Upper lobe of left lung (tissue), 6 donors: ENCODE results near the gene REC114. TPM values are rescaled to one million over a fixed set of nuclear protein-coding genes. Genes with fewer than 3 reads are reported as not detected.
A peak's percentile ranks its signal among the peaks of the same experiment; 100 is the strongest.
"Not testable (repeated sequence)": the region's sequence is repeated elsewhere in the genome, so short reads cannot be mapped to it uniquely, and the experiment has no call there.

ENCODE experiments used
- ATAC-seq, 2 donors: fragments of 200-7000 bp; cut with Tn5 transposase; one replicate each; pipeline ENCODE4 v1.9.1; 2022; ENCODE audit warnings: mild to moderate bottlenecking in 2 of 2, moderate library complexity in 2 of 2; ENCODE audit not compliant: low FRiP score in 2 of 2
- DNase-seq, 2 donors: peaks; one replicate each; pipeline ENCODE4 v3.0.0-alpha.2; 2019 to 2020
- H3K27ac ChIP-seq, 4 donors: fragments of 200-600 bp; sonication (generic); one replicate each; pipeline ENCODE4 v1.5.1; 2016 to 2019
- H3K27me3 ChIP-seq, 4 donors: fragments of 200-600 bp; sonication (generic); one replicate each; pipeline ENCODE4 v1.5.1; 2017 to 2019
- H3K36me3 ChIP-seq, 4 donors: fragments of 200-600 bp; sonication (generic); one replicate each; pipeline ENCODE4 v1.5.1; 2016 to 2019
- H3K4me1 ChIP-seq, 4 donors: fragments of 200-600 bp; sonication (generic); one replicate each; pipeline ENCODE4 v1.5.1; 2018 to 2019
- H3K4me3 ChIP-seq, 4 donors: fragments of 200-600 bp; sonication (generic); one replicate each; pipeline ENCODE4 v1.5.1; 2017 to 2019; ENCODE audit warnings: mild to moderate bottlenecking in 2 of 4, moderate library complexity in 1 of 4
- H3K9me3 ChIP-seq, 4 donors: fragments of 200-600 bp; sonication (generic); one replicate each; pipeline ENCODE4 v1.5.1; 2018 to 2019
- EP300 ChIP-seq, 4 donors: sonication (generic); formaldehyde crosslinking; IDR thresholded peaks; one replicate each; pipeline ENCODE4 v1.5.1; 2017; ENCODE audit warnings: antibody characterized with exemption in 4 of 4, control low read depth in 2 of 4
- POLR2A ChIP-seq, 4 donors: fragments of 450-650 bp; IDR thresholded peaks; one replicate each; pipeline ENCODE4 v1.5.1; 2016 to 2017; ENCODE audit warnings: antibody characterized with exemption in 4 of 4, mild to moderate bottlenecking in 2 of 4
- POLR2AphosphoS5 ChIP-seq, 2 donors: sonication (generic); formaldehyde crosslinking; IDR thresholded peaks; one replicate each; pipeline ENCODE4 v1.5.1; 2017; ENCODE audit warnings: antibody characterized with exemption in 2 of 2
- WGBS, 2 donors: methylation state at CpG; one replicate each; pipeline ENCODE4 v1.1.5; 2017 to 2018; 5-methylcytosine and 5-hydroxymethylcytosine counted together
- total RNA-seq, 6 donors: library from RNA; depleted of rRNA in 4 of 6; stranded (reverse); fragments of >200 nt in 4 of 6; gene quantifications; one replicate each; pipeline versions ENCODE4 v1.1.0 to v1.2.1, GENCODE V29; 2016 to 2021
- TF ChIP-seq, protein P1 (sequence below), 6 experiments: fragments of 450-650 bp in 4 of 6; fragments of 200-600 bp in 2 of 6; sonication (generic) in 2 of 6; IDR thresholded peaks; one replicate each; pipeline ENCODE4 v1.5.1; 2016 to 2019; ENCODE audit warnings: antibody characterized with exemption in 6 of 6
- donor health status: DM: no; HTN: no; CAD: no; lungs with moderate emphysema.
- donor health status: DM: no; HTN: yes; CAD: no; lungs with severe emphysema.

The REC114 gene
- total RNA-seq, 6 donors from 2014 or later: not detected

DNA sequence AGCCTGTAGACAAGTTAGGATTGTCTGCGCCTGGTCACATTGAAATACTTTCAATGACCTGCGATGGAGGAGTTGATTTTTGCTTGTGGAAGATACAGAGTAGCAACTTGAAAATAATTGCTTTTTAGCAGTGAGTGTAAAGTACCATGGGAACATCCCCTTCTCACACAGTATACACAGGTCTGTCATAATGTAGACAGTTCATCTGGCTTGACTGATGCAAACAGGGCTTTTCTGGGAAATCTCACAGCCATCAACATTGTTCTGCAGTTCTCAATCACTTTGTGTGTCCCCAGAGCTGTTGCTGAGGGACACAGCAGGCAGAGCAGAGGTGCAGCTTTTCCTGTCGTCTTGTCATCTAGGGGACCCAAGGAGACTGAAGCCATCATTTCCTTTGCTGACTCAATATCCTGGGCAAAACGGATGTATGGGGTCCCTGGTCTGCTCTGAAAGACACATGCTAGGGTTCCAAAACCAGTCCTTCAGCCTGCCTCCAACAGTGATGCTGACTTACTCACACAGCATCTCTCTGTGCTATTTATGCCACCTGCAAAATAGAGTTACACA, 5.3 kb upstream of the REC114 start:
- no peak for ATAC-seq
- 52 to 61% methylated on average over 3 to 4 of the region's 4 CpGs for WGBS, 2 donors
- no peaks in the 10 kb centered on the region for H3K36me3 ChIP-seq
- TF ChIP-seq, protein P1, sequence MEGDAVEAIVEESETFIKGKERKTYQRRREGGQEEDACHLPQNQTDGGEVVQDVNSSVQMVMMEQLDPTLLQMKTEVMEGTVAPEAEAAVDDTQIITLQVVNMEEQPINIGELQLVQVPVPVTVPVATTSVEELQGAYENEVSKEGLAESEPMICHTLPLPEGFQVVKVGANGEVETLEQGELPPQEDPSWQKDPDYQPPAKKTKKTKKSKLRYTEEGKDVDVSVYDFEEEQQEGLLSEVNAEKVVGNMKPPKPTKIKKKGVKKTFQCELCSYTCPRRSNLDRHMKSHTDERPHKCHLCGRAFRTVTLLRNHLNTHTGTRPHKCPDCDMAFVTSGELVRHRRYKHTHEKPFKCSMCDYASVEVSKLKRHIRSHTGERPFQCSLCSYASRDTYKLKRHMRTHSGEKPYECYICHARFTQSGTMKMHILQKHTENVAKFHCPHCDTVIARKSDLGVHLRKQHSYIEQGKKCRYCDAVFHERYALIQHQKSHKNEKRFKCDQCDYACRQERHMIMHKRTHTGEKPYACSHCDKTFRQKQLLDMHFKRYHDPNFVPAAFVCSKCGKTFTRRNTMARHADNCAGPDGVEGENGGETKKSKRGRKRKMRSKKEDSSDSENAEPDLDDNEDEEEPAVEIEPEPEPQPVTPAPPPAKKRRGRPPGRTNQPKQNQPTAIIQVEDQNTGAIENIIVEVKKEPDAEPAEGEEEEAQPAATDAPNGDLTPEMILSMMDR (IDR thresholded peaks at IDR 0.05): no peak
- TF ChIP-seq POLR2A (IDR thresholded peaks at IDR 0.05) (no peak), EP300 (IDR thresholded peaks at IDR 0.05) (no peak), POLR2AphosphoS5 (IDR thresholded peaks at IDR 0.05) (no peak)
- no peak for DNase-seq
- no peaks in the 10 kb centered on the region for H3K9me3 ChIP-seq
- no peak overlapping the region for H3K4me3 ChIP-seq
- H3K27ac ChIP-seq: no peak overlapping the region
- H3K4me1 ChIP-seq: no peaks in the 10 kb centered on the region
- H3K27me3 ChIP-seq: no peaks in the 10 kb centered on the region

DNA sequence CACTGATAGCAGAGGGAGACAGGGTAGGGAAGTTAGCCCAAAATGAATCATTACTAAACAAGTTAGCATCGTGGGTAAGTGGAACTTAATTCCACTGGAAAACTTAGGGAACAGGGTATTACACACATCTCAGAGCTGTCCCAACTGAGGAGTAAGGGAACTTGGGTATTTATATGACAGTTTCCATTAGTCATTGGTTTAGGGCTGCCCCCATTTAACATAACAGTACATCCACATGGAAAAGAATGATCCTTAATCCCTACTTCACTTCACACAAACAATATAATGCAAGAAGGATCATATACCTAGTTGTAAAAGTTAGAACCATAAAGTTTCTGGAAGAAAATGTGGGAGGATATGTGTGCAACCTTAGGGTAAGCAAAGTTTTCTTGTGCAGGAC, 4.3 kb upstream of the REC114 start:
- DNase-seq (no peak), ATAC-seq (no peak)
- H3K4me1 ChIP-seq: no peaks in the 10 kb centered on the region
- H3K27me3 ChIP-seq: no peaks in the 10 kb centered on the region
- WGBS, 2 donors: 59 to 65% methylated on average over 1 of the region's 1 CpG
- H3K36me3 ChIP-seq: no peaks in the 10 kb centered on the region
- H3K4me3 ChIP-seq: no peak overlapping the region
- TF ChIP-seq POLR2AphosphoS5 (IDR thresholded peaks at IDR 0.05): no peak
- TF ChIP-seq, protein P1 (IDR thresholded peaks at IDR 0.05): no peak
- no peak for TF ChIP-seq POLR2A (IDR thresholded peaks at IDR 0.05)
- no peaks in the 10 kb centered on the region for H3K9me3 ChIP-seq
- no peak overlapping the region for H3K27ac ChIP-seq

DNA sequence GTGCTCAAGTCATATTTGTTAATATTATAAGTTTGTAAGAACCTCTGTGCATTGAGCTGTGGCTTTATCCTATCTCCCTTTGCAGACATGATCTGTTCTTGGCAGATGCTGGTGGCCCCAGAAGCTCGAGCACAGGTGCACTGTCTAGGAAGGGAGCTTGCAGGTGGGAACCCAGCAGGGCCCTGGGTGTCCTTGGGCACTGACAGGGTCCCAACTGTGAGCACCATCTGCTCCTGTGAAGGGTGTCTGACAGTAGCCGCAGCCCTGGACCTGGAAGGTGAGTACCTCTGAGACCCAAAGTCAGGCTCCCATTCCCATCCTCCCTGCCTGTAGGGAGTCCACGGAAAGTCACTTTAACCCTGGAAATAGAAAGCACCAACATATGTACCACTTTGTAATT, 2.4 kb upstream of the REC114 start:
- no peaks in the 10 kb centered on the region for H3K36me3 ChIP-seq
- TF ChIP-seq POLR2A (IDR thresholded peaks at IDR 0.05) (no peak), POLR2AphosphoS5 (IDR thresholded peaks at IDR 0.05) (no peak), EP300 (IDR thresholded peaks at IDR 0.05) (no peak)
- TF ChIP-seq, protein P1 (IDR thresholded peaks at IDR 0.05): no peak
- ATAC-seq (no peak), DNase-seq (no peak)
- no peaks in the 10 kb centered on the region for H3K27me3 ChIP-seq
- H3K4me3 ChIP-seq: no peak overlapping the region
- H3K27ac ChIP-seq: no peak overlapping the region
- no peaks in the 10 kb centered on the region for H3K4me1 ChIP-seq
- WGBS, 2 donors: 75 to 92% methylated on average over 3 of the region's 3 CpGs
- H3K9me3 ChIP-seq: no peaks in the 10 kb centered on the region

DNA sequence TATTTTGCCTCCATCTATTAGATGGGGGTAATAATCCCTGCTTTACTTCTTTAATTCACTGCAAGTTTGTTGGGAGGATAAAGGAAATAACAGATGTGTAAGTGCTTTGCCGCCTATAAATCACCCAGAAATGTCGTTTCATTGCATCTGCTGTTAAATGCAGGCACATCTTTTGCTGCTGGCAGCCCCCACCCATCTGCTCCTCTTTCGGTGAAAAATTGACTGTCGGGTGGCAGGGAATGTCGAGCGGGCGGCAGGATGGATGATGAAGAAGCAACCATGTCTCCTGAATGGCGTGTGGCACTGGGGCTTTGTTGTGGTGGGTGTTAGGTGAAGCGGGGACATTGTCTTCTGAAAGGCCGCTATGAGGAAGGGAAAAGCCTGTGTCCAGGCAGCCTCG, 543 bp upstream of the REC114 start:
- H3K27ac ChIP-seq: no peak overlapping the region
- ATAC-seq (no peak), DNase-seq (no peak)
- no peak for TF ChIP-seq POLR2AphosphoS5 (IDR thresholded peaks at IDR 0.05)
- TF ChIP-seq EP300 (IDR thresholded peaks at IDR 0.05): no peak
- H3K4me1 ChIP-seq: no peaks in the 10 kb centered on the region
- H3K9me3 ChIP-seq: no peaks in the 10 kb centered on the region
- H3K4me3 ChIP-seq: no peak overlapping the region
- H3K36me3 ChIP-seq: no peaks in the 10 kb centered on the region
- 85 to 91% methylated on average over 11 of the region's 11 CpGs for WGBS, 2 donors
- H3K27me3 ChIP-seq: no peaks in the 10 kb centered on the region

DNA sequence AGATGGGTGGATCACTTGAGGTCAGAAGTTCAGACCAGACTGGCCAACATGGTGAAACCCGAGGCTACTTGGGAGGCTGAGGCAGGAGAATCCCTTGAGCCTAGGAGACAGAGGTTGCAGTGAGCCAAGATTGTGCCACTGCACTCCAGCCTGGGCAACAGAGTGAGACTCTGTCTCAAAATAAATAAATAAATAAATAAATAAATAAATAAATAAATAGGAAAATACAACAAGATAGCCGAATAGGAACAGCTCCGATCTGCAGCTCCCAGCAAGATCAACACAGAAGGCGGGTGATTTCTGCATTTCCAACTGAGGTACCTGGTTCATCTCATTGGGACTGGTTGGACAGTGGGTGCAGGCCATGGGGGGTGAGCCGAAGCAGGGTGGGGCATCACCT, 4.5 kb downstream of the REC114 start:
- H3K36me3 ChIP-seq, H3K4me1 ChIP-seq, DNase-seq, H3K9me3 ChIP-seq, H3K27ac ChIP-seq, H3K4me3 ChIP-seq, H3K27me3 ChIP-seq, ATAC-seq: not testable (repeated sequence)
- WGBS, 2 donors: 90 to 96% methylated on average over 5 of the region's 5 CpGs

DNA sequence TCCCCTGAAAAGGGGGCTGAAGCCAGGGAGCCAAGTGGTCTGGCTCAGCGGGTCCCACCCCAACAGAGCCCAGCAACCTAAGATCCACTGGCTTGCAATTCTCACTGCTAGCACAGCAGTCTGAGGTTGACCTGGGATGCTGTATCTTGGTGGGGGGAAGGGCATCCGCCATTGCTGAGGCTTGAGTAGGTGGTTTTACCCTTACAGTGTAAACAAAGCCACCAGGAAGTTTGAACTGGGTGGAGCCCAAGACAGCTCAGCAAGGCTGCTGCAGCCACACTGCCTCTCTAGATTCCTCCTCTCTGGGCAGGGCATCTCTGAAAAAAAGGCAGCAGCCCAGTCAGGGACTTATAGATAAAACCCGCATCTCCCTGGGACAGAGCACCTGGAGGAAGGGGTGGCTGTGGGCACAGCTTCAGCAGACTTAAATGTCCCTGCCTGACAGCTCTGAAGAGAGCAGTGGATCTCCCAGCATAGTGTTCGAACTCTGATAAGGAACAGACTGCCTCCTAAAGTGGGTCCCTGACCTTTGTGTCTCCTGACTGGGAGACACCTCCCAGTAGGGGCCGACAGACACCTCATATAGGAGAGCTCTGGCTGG, 5.3 kb downstream of the REC114 start:
- ATAC-seq: not testable (repeated sequence)
- WGBS, 2 donors: 61 to 86% methylated on average over 1 to 5 of the region's 5 CpGs
- DNase-seq: peak in 1 of 2 donors; percentile 67

DNA sequence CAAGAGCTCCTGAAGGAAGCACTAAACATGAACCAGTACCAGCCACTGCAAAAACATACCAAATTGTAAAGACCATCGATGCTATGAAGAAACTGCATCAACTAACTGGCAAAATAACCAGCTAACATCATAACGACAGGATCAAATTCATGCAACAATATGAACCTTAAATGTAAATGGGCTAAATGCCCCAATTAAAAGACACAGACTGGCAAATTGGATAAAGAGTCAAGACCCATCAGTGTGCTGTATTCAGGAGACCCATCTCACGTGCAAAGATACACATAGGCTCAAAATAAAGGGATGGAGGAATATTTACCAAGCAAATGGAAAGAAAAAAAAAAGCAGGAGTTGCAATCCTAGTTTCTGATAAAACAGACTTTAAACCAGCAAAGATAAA, 7.0 kb downstream of the REC114 start:
- not testable (repeated sequence) for ATAC-seq

More for the DNA sequence above, 5.3 kb downstream of the REC114 start:
- not testable (repeated sequence) for H3K36me3 ChIP-seq, H3K27me3 ChIP-seq, H3K9me3 ChIP-seq, H3K4me1 ChIP-seq, H3K4me3 ChIP-seq, H3K27ac ChIP-seq

More for the DNA sequence above, 7.0 kb downstream of the REC114 start:
- not testable (repeated sequence) for H3K4me3 ChIP-seq, H3K4me1 ChIP-seq, H3K27ac ChIP-seq, H3K36me3 ChIP-seq, H3K9me3 ChIP-seq, H3K27me3 ChIP-seq, DNase-seq
- WGBS, 2 donors: 88 to 94% methylated on average over 3 of the region's 3 CpGs
